Measurements from ENCODE around the gene TAS1R3. TPM values are rescaled to one million over a fixed set of nuclear protein-coding genes. Genes with fewer than 3 reads are reported as not detected.

The TAS1R3 gene
- total and polyA plus RNA-seq, 2 of the 4 experiments (the other 2 are of a cell fraction) = under 0.01 to 0.05 TPM

GRCh38 chr1:1332774-1333480 is 1.8 kb downstream of the TAS1R3 start:
- Histone ChIP-seq H3K27ac (ENCODE audit: insufficient read depth, low read length) (no peak overlapping the region), H2AFZ (replicated peaks; ENCODE audit: low read length, poor library complexity) (no peak overlapping the region), H2AK9ac (replicated peaks; ENCODE audit: low read depth, low read length, poor library complexity) (no peak overlapping the region), H3K9ac (ENCODE audit: low read depth, low read length) (no peak overlapping the region), H3K14ac (replicated peaks; ENCODE audit: low read depth, low read length) (no peak overlapping the region), H3K9me3 (ENCODE audit: control insufficient read depth, insufficient read depth, low read length) (no peaks in the 10 kb centered on the region), H2AK5ac (ENCODE audit: low read depth, low read length) (no peak overlapping the region), H2BK5ac (ENCODE audit: low read depth, low read length, poor library complexity, severe bottlenecking) (no peak overlapping the region), H2BK20ac (ENCODE audit: low read depth, low read length) (no peak overlapping the region), H3K23ac (ENCODE audit: low read depth, low read length) (no peak overlapping the region), H4K8ac (ENCODE audit: low read depth in 2 of 2, low read length in 2 of 2) (no peak overlapping the region), H4K91ac (ENCODE audit: insufficient read depth, low read depth, low read length) (no peak overlapping the region), H3K4me2 (ENCODE audit: low read depth, low read length) (no peak overlapping the region), H3K9me1 (ENCODE audit: insufficient read depth, low read length) (peaks cover 9% of the 10 kb centered on the region), H2BK120ac (ENCODE audit: low read depth, low read length) (no peak overlapping the region), H4K20me1 (ENCODE audit: insufficient read depth, low read length) (peaks cover 19% of the 10 kb centered on the region), H3K36me3 (ENCODE audit: control insufficient read depth, insufficient read depth, low read length) (peaks cover 16% of the 10 kb centered on the region), H3K4me1 (ENCODE audit: control insufficient read depth, insufficient read depth, low read length) (no peaks in the 10 kb centered on the region), H3K18ac (ENCODE audit: low read depth, low read length) (no peak overlapping the region), H3K56ac (ENCODE audit: extremely low read depth, insufficient read depth, low read length) (no peak overlapping the region), H2BK15ac (ENCODE audit: low read depth, low read length) (no peak overlapping the region), H3K4me3 (ENCODE audit: insufficient read depth, low read depth, low read length) (no peak overlapping the region), H4K5ac (ENCODE audit: low read depth, low read length) (no peak overlapping the region), H3K79me1 (ENCODE audit: low read depth in 1 of 2, low read length in 2 of 2) (peaks cover 7 to 11% of the 10 kb centered on the region in 2 experiments; a peak in 2 of 4 replicates), H3K4ac (ENCODE audit: low read depth, low read length) (no peak overlapping the region), H3K27me3 (ENCODE audit: control insufficient read depth, insufficient read depth, low read length) (no peaks in the 10 kb centered on the region)
- in situ Hi-C loops (cut with MboI; ENCODE audit: low sequenced_read_pairs) = no loop called here
- CTCF ChIA-PET = no interaction called here
- dilution Hi-C loops (cut with HindIII; ENCODE audit: low sequenced_read_pairs, unreplicated experiment) = no loop called here
- POLR2A ChIA-PET (ENCODE audit: unreplicated experiment) = no interaction called here
- no peak for DNase-seq
- WGBS, 2 experiments (ENCODE audit: extremely low coverage in 2 of 2, insufficient read length in 1 of 2) = 90% methylated on average over 28 of the region's 48 CpGs; no CpG with 5 or more reads in 1 of the 2 experiments
- no peak for ATAC-seq (ENCODE audit: low read depth)
- TF ChIP-seq CEBPB (IDR thresholded peaks at IDR 0.05; ENCODE audit: low read depth, low read length) (no peak), FOS (IDR thresholded peaks at IDR 0.05; ENCODE audit: low read depth, low read length) (no peak), CTCF (conservative IDR thresholded peaks at IDR 0.05; ENCODE audit: low read depth, low read length) (no peak), RAD21 (IDR thresholded peaks at IDR 0.05; ENCODE audit: low read length) (no peak), MAZ (IDR thresholded peaks at IDR 0.05; ENCODE audit: borderline replicate concordance, low read depth, low read length) (no peak), USF2 (IDR thresholded peaks at IDR 0.05; ENCODE audit: low read depth, low read length) (no peak), MAFK (IDR thresholded peaks at IDR 0.05; ENCODE audit: low read depth, low read length) (no peak), NFE2L2 (IDR thresholded peaks at IDR 0.05; ENCODE audit: low read depth, low read length) (no peak), RFX5 (IDR thresholded peaks at IDR 0.05; ENCODE audit: low read depth, low read length) (no peak), RCOR1 (IDR thresholded peaks at IDR 0.05; ENCODE audit: insufficient replicate concordance, low read length) (no peak), ELK1 (IDR thresholded peaks at IDR 0.05; ENCODE audit: borderline replicate concordance, low read depth, low read length) (no peak), POLR2A (IDR thresholded peaks at IDR 0.05; ENCODE audit: low read depth, low read length) (no peak), CHD1 (IDR thresholded peaks at IDR 0.05; ENCODE audit: low read depth, low read length) (no peak), BHLHE40 (IDR thresholded peaks at IDR 0.05; ENCODE audit: low read depth, low read length) (no peak), SMC3 (IDR thresholded peaks at IDR 0.05; ENCODE audit: low read depth, low read length) (no peak), MXI1 (IDR thresholded peaks at IDR 0.05; ENCODE audit: borderline replicate concordance, low read depth, low read length) (no peak)
- no TSS peak for BruUV-seq (replicated peaks)
- intact Hi-C loops (cut with micrococcal nuclease) = no loop called here
